Lower leg skin (tissue), 3 donors: ENCODE results near the gene FBXO17.

Source experiments
- CTCF ChIP-seq, 3 donors: fragments of 450-650 bp; IDR thresholded peaks; one replicate each; pipeline ENCODE4 v1.5.1; 2016; ENCODE audit warnings: antibody characterized with exemption in 3 of 3, mild to moderate bottlenecking in 3 of 3, moderate library complexity in 2 of 3
- POLR2A ChIP-seq, 2 donors: fragments of 450-650 bp; IDR thresholded peaks; one replicate each; pipeline ENCODE4 v1.6.1; 2016 to 2017; ENCODE audit warnings: antibody characterized with exemption in 2 of 2, mild to moderate bottlenecking in 1 of 2, moderate library complexity in 1 of 2

GRCh38 chr19:38894968-38895367 lies 80.6 kb downstream of the FBXO17 start:
- no peak for TF ChIP-seq CTCF (IDR thresholded peaks at IDR 0.05)
- no peak for TF ChIP-seq POLR2A (IDR thresholded peaks at IDR 0.05)
